Keratinocyte (primary cell): ENCODE results near the gene PRKCH. TPM values are rescaled to one million over a fixed set of nuclear protein-coding genes. Genes with fewer than 3 reads are reported as not detected.

Source experiments
- DNase-seq: peaks from one replicate; pipeline ENCODE4 v3.0.0-alpha.2; 2011; ENCODE audit warnings: low read depth, missing footprints, low spot score
- FAIRE-seq: peaks from 2 replicates; lab custom pipeline; 2011; peaks lifted over from hg19 to GRCh38; lab: Jason Lieb, UNC
- H2AFZ ChIP-seq: 2 replicates; pipeline ENCODE4 v1.6.0; 2012; ENCODE audit warnings: low read length, control low read depth, inconsistent platforms; ENCODE audit not compliant: control insufficient read depth
- H3K27ac ChIP-seq: 2 replicates; pipeline ENCODE4 v1.5.1; 2011; ENCODE audit warnings: low read length; ENCODE audit not compliant: control insufficient read depth, insufficient read depth
- H3K27me3 ChIP-seq: 3 replicates; pipeline ENCODE4 v1.6.0; 2011; ENCODE audit warnings: low read length; ENCODE audit not compliant: control insufficient read depth, insufficient read depth; ENCODE audit errors: extremely low read depth
- H3K36me3 ChIP-seq, 2 experiments: 2 replicates in 1 of 2; 3 replicates in 1 of 2; pipeline ENCODE4 v1.5.1; 2011; ENCODE audit warnings: low read length in 2 of 2, mild to moderate bottlenecking in 1 of 2; ENCODE audit not compliant: control insufficient read depth in 2 of 2, insufficient read depth in 2 of 2; ENCODE audit errors: extremely low read depth in 1 of 2
- H3K4me1 ChIP-seq: 3 replicates; pipeline ENCODE4 v1.5.1; 2011; ENCODE audit warnings: low read length; ENCODE audit not compliant: control insufficient read depth, insufficient read depth; ENCODE audit errors: extremely low read depth
- H3K4me2 ChIP-seq: 3 replicates; pipeline ENCODE4 v1.6.0; 2011; ENCODE audit warnings: low read depth, low read length; ENCODE audit not compliant: control insufficient read depth, insufficient read depth; ENCODE audit errors: extremely low read depth
- H3K4me3 ChIP-seq, 3 experiments: fragments of 200-600 bp in 1 of 3; sonication (generic) in 1 of 3; 2 replicates in 2 of 3; 3 replicates in 1 of 3; pipeline ENCODE4 v1.5.1; 2011 to 2016; ENCODE audit warnings: low read length in 3 of 3, mild to moderate bottlenecking in 3 of 3, control low read depth in 2 of 3, inconsistent platforms in 1 of 3, low read depth in 1 of 3, mixed read lengths in 1 of 3, mixed run types in 1 of 3, moderate library complexity in 1 of 3; ENCODE audit not compliant: control insufficient read depth in 2 of 3, insufficient read depth in 2 of 3; ENCODE audit errors: extremely low read depth in 1 of 3
- H3K79me2 ChIP-seq: 2 replicates; pipeline ENCODE4 v1.6.0; 2012; ENCODE audit warnings: low read length; ENCODE audit not compliant: control insufficient read depth, insufficient read depth
- H3K9ac ChIP-seq: 3 replicates; pipeline ENCODE4 v1.6.0; 2011; ENCODE audit warnings: low read length; ENCODE audit not compliant: control insufficient read depth, insufficient read depth; ENCODE audit errors: extremely low read depth
- H3K9me1 ChIP-seq: 3 replicates; pipeline ENCODE4 v1.6.0; 2011; ENCODE audit warnings: low read length; ENCODE audit not compliant: control insufficient read depth, insufficient read depth; ENCODE audit errors: extremely low read depth
- H3K9me3 ChIP-seq: 2 replicates; pipeline ENCODE4 v1.5.1; 2012; ENCODE audit warnings: low read depth, low read length; ENCODE audit not compliant: control insufficient read depth
- H4K20me1 ChIP-seq: 3 replicates; pipeline ENCODE4 v1.6.0; 2011; ENCODE audit warnings: low read length; ENCODE audit not compliant: control insufficient read depth, insufficient read depth; ENCODE audit errors: extremely low read depth
- EZH2 ChIP-seq: IDR thresholded peaks from one replicate; pipeline ENCODE4 v1.6.1; 2012; ENCODE audit warnings: inconsistent platforms, mild to moderate bottlenecking, low read length, moderate library complexity
- dilution Hi-C: fragments of 300-500 bp; cut with MboI; formaldehyde crosslinking; loops from one replicate; pipeline ENCODE4 v1.7.0; 2020; ENCODE audit warnings: low sequenced_read_pairs; ENCODE audit not compliant: extremely low pct_ligation_motif_present
- polyA plus RNA-seq, 5 experiments: library from polyadenylated mRNA; depleted of rRNA in 3 of 5; stranded (reverse) in 3 of 5; stranded (forward) in 1 of 5; unstranded in 1 of 5; fragments of >200 nt; gene quantifications; 1 replicate in 1 of 5; 2 replicates in 3 of 5; 3 replicates in 1 of 5; pipeline versions ENCODE4 v1.2.1 to v1.2.3, GENCODE V29; 2011 to 2012; ENCODE audit warnings: missing spikeins in 2 of 5, low read depth in 1 of 5, low replicate concordance in 1 of 5
- TF ChIP-seq, protein P1 (sequence below), 3 experiments: IDR thresholded peaks in 1 of 3; conservative IDR thresholded peaks in 1 of 3; optimal IDR thresholded peaks in 1 of 3; 2 replicates in 2 of 3; 3 replicates in 1 of 3; pipeline versions ENCODE3 to v1.5.1; 2011; ENCODE audit warnings: low read length in 3 of 3, mild to moderate bottlenecking in 3 of 3, moderate library complexity in 2 of 3, control low read depth in 1 of 3, inconsistent platforms in 1 of 3; ENCODE audit not compliant: insufficient read depth in 2 of 3; ENCODE audit errors: extremely low read depth in 1 of 3

Gene PRKCH
- polyA plus RNA-seq, 1 donor (not counting 4 experiments of a cell fraction or from before 2014, with no cell fraction given) = 13.7 TPM

DNA sequence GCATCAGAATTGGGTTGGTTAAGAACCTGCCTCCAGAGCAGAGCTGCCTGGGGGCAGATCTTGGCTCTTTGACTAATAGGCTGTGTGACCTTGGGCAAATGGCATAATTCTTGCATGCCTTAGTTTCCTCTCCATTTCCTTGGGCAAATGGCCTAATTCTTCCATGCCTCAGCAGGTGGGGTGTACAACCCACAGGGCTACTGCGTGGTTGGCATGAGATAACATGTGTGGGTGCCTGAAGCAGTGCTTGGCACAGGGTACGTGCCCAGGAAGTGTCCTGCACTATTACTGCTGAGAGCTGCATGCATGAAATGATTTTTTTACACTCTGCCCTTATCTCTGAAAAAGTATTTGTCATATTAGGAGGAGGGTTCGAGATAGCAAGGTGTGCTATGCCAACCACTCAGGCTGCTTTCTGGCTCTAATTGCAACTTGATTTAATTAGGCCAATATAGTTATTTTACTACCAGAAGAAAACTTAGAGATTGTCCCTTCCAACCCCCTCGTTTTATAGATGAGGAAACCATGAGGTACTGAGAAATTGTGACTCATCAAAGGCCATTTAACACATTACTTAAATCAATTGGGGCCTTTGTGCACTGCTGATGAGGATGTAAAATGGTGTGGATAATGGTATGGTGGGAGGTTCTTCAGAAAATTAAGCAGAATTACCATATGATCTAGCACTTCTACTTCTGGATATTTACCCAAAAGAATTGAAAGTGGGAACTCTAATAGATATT, 212.3 kb downstream of the PRKCH start:
- no peaks in the 10 kb centered on the region for H3K9me3 ChIP-seq
- H3K79me2 ChIP-seq = no peaks in the 10 kb centered on the region
- peak overlapping the region; percentile 46 for H3K4me2 ChIP-seq
- TF ChIP-seq, protein P1, sequence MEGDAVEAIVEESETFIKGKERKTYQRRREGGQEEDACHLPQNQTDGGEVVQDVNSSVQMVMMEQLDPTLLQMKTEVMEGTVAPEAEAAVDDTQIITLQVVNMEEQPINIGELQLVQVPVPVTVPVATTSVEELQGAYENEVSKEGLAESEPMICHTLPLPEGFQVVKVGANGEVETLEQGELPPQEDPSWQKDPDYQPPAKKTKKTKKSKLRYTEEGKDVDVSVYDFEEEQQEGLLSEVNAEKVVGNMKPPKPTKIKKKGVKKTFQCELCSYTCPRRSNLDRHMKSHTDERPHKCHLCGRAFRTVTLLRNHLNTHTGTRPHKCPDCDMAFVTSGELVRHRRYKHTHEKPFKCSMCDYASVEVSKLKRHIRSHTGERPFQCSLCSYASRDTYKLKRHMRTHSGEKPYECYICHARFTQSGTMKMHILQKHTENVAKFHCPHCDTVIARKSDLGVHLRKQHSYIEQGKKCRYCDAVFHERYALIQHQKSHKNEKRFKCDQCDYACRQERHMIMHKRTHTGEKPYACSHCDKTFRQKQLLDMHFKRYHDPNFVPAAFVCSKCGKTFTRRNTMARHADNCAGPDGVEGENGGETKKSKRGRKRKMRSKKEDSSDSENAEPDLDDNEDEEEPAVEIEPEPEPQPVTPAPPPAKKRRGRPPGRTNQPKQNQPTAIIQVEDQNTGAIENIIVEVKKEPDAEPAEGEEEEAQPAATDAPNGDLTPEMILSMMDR (optimal IDR thresholded peaks at IDR 0.05 in 1 of 3, IDR thresholded peaks at IDR 0.05 in 1 of 3, conservative IDR thresholded peaks at IDR 0.05 in 1 of 3; ENCODE audit: extremely low read depth in 1 of 3, insufficient read depth in 2 of 3, low read length in 3 of 3) = no peak
- TF ChIP-seq EZH2 = no peak
- H3K27me3 ChIP-seq = no peaks in the 10 kb centered on the region
- no peak for DNase-seq
- H3K9me1 ChIP-seq = no peaks in the 10 kb centered on the region
- no peak overlapping the region for H2AFZ ChIP-seq
- H3K27ac ChIP-seq = no peak overlapping the region
- H3K4me3 ChIP-seq = no peak overlapping the region
- H4K20me1 ChIP-seq = no peaks in the 10 kb centered on the region
- H3K9ac ChIP-seq = no peak overlapping the region
- dilution Hi-C loops = no loop called here
- FAIRE-seq = peak; percentile 5
- H3K4me1 ChIP-seq = peaks cover 45% of the 10 kb centered on the region
- H3K36me3 ChIP-seq = peaks cover 0 to 4% of the 10 kb centered on the region in 2 experiments

DNA sequence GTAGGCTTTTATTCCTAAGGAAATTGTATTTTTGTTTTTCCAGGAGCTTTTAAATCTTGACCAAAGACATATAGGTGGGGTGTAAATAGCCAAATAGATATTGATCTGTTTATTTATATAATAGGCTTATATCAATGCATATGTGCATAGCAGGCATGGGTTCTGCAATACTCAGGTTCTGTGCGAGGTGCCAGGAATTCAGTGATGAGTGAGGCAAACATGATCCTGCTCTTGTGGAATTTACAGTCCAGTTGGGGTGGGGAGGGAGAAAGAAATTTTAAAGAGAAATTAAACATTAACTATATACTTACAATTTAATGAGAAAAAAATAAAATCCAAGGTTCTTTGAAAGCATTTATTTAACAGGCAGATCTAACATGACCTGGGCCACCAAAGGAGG, 213.7 kb downstream of the PRKCH start:
- no peak overlapping the region for H3K4me2 ChIP-seq
- no peak for FAIRE-seq
- dilution Hi-C loops = no loop called here
- no peak overlapping the region for H2AFZ ChIP-seq
- no peak for DNase-seq
- TF ChIP-seq, protein P1 (optimal IDR thresholded peaks at IDR 0.05 in 1 of 3, IDR thresholded peaks at IDR 0.05 in 1 of 3, conservative IDR thresholded peaks at IDR 0.05 in 1 of 3; ENCODE audit: extremely low read depth in 1 of 3, insufficient read depth in 2 of 3, low read length in 3 of 3) = no peak
- no peak for TF ChIP-seq EZH2
- H3K9me1 ChIP-seq = no peaks in the 10 kb centered on the region
- no peak overlapping the region for H3K27ac ChIP-seq
- no peak overlapping the region for H3K4me3 ChIP-seq
- no peak overlapping the region for H3K9ac ChIP-seq
- no peaks in the 10 kb centered on the region for H3K79me2 ChIP-seq
- H3K4me1 ChIP-seq = peaks cover 45% of the 10 kb centered on the region
- H3K36me3 ChIP-seq = peaks cover 0 to 2% of the 10 kb centered on the region in 2 experiments
- H4K20me1 ChIP-seq = no peaks in the 10 kb centered on the region
- no peaks in the 10 kb centered on the region for H3K27me3 ChIP-seq
- no peaks in the 10 kb centered on the region for H3K9me3 ChIP-seq
